Epithelial cell of esophagus (primary cell): ENCODE measurements around the gene MUSTN1.

Experiments used
- DNase-seq: peaks from one replicate; pipeline ENCODE4 v3.0.0; 2010; ENCODE audit warnings: low read depth
- H3K4me3 ChIP-seq: 2 replicates; pipeline ENCODE4 v1.5.1; 2011; ENCODE audit warnings: mild to moderate bottlenecking, low read length, control low read depth
- TF ChIP-seq, protein P1 (sequence below): IDR thresholded peaks from 2 replicates; pipeline ENCODE4 v1.5.1; 2011; ENCODE audit warnings: low read depth, mild to moderate bottlenecking, low read length, control low read depth, inconsistent platforms; ENCODE audit not compliant: insufficient read depth; ENCODE audit errors: missing control alignments

MUSTN1 gene

DNA sequence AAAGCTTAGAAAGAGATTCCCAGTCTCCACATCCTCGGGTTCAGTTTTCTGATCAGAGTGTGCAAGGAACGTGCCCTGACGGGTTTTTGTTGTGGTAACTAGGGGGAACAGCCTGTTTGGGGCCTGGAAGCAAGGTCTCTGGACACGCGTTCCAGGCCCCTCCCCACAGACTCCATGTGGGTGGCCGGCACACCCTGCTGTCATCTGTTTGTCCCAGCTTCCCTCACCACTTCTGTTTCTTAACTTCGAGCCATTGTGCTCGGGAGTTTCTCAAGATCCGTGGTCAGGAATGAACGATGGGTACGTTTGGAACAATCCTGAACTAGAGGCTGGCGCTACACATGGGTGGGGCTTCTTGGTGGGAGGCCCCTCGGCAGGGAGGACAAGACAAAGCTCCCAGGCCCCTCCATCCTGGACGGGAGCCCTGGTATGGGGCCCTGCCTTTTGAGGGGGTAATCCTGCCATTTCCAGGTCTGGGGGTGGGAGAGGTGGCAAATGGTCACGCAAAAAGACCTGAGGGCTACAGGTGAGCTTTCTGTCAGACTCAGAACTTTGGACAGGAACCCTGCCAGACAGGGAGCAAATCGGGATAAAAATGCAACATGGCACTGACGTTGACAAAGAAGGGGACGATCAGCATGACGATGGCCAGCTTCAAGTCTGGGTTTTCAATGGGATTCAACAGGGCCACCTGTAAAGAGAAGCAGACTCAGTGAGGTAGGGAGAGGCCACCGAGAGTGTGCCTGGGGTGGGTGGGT lies 8.5 kb upstream of the MUSTN1 start:
- H3K4me3 ChIP-seq: no peak overlapping the region
- TF ChIP-seq, protein P1, sequence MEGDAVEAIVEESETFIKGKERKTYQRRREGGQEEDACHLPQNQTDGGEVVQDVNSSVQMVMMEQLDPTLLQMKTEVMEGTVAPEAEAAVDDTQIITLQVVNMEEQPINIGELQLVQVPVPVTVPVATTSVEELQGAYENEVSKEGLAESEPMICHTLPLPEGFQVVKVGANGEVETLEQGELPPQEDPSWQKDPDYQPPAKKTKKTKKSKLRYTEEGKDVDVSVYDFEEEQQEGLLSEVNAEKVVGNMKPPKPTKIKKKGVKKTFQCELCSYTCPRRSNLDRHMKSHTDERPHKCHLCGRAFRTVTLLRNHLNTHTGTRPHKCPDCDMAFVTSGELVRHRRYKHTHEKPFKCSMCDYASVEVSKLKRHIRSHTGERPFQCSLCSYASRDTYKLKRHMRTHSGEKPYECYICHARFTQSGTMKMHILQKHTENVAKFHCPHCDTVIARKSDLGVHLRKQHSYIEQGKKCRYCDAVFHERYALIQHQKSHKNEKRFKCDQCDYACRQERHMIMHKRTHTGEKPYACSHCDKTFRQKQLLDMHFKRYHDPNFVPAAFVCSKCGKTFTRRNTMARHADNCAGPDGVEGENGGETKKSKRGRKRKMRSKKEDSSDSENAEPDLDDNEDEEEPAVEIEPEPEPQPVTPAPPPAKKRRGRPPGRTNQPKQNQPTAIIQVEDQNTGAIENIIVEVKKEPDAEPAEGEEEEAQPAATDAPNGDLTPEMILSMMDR: no peak
- peak; percentile 29 for DNase-seq

DNA sequence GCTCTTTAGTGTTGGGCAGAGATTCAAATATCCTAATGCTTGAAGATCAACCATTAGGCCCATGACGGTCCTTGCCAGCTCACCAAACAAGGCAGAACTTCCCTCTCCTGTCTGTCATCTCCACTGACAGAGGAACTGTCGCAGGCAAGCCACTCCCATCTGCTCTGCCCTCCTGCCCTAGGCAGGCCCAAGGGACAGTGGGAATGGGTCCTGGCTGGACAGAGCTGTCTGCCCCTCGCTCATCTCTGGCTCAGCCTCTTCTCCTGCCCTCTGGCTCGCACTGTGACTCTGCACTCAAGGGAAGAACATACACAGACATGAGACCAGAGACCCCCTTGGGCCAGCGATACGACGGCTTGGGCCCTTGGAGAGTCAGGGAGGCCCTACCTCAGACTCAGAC lies 7.6 kb upstream of the MUSTN1 start:
- H3K4me3 ChIP-seq: no peak overlapping the region
- no peak for DNase-seq
- TF ChIP-seq, protein P1: no peak

DNA sequence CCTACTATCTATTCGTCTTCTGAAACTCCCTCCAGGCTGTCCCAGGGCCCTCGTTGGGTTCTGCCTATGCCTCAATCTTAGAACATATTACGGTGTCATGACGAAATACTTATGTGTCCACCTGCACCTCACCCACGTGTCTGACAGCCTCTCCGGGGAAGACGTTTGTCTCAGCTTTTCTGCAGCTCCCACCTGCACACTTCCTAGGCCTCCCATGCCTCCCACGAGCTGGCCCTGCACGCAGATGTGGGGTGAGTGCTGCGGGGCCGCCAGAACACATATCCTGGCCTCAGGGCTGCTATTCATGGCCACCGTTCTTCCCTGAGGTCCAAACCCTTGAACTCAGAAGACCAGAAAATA lies 7.1 kb upstream of the MUSTN1 start:
- no peak for DNase-seq
- H3K4me3 ChIP-seq: no peak overlapping the region
- TF ChIP-seq, protein P1: no peak

DNA sequence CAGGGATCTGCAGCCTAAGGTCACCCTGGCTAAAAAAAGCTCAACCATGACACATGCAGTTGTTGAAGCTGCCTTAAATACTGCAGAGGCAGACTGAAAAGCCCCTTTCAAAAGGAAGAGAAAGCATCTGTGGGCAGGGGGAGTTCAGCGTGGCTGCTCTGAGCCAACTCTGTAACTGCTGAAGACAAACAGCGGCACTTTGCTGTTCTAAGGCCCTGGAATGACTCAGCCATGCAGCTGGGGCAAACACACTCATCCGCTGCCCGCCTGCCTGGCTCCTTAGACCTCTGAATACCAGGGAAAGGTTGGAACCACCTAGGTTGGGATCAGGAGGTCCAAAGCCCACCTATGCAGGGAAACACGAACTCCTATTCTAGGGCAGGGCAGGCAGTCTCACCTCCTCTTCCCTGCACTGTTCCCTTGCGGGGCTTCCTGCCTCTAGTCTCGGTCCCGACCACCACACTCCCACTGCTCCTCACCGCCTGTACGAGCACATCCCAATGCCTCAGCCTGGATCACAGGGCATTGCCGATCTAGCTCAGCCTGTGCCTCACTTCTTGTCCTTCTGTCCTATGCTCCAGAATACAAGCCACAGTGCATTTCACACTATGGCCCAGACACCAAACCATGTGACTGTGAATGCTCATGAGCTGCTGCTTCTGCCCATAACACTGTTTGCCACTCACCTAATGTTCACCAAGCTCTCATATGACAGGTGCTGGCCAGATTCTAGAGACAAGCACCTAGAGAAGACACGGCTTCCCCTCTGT lies 6.6 kb upstream of the MUSTN1 start:
- DNase-seq: no peak
- TF ChIP-seq, protein P1: no peak
- H3K4me3 ChIP-seq: no peak overlapping the region

DNA sequence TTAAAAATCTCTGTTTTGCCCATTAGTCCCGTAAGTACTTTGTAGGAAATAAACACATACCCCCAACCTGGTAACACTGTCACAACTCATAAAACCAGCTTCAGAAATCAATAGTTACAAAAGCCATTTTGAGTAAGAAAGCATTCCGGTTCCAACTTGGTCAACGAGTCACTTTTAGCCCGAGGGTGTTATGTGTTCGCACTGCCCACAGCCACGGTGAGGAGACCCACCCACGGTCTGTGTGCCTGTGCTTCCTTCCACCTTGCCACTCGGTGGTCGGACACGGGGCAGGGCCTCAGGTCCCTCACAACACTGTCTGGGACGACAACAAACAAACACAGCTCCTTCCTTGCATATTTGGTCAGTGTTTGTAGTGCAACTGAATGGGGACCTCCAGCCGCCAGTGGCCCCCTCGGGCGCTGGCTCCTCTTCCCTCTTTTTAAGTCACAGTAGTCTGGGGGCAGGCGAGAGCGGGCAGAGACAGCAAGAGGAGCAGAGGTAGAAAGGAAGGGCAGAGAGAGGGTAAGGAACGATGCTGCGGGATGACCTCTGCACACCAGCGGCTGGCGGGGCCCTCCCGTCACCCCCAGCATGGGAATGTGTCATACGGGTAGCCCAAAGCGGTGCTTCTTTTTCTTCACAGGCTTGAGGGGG lies 5.2 kb upstream of the MUSTN1 start:
- DNase-seq: no peak
- TF ChIP-seq, protein P1: no peak
- H3K4me3 ChIP-seq: no peak overlapping the region

DNA sequence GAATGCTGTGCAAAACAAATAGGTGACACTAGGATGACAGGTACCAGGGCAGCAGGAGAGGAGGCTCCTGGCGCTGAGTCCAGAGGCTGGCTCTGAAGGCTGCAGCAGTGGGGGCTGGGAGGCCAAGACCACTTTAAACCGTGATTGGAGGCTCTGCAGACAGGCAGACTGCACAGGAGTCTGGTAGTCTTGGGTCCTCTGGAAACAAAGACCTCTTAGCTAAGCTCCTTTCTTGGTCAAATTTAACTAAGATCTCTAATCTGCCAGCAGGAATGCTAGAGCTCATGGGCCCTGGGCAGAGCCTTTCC lies 4.4 kb upstream of the MUSTN1 start:
- no peak overlapping the region for H3K4me3 ChIP-seq
- no peak for DNase-seq
- TF ChIP-seq, protein P1: no peak
